Kidney (tissue), 22 donors: ENCODE measurements around the gene TUBB. TPM values are rescaled to one million over a fixed set of nuclear protein-coding genes. Genes with fewer than 3 reads are reported as not detected.

ENCODE experiments used
- DNase-seq, 5 donors: peaks; one replicate each; pipeline ENCODE4 v3.0.0-alpha.2; 2013 to 2020
- FAIRE-seq: peaks from 2 replicates; lab custom pipeline; 2012; peaks lifted over from hg19 to GRCh38; lab: Jason Lieb, UNC
- H3K27ac ChIP-seq, 2 donors: one replicate each; pipeline ENCODE4 v1.7.0; 2013; ENCODE audit warnings: low read depth in 2 of 2, low read length in 2 of 2, inconsistent platforms in 1 of 2
- H3K27me3 ChIP-seq: one replicate; pipeline ENCODE4 v1.7.1; 2013; ENCODE audit warnings: low read length, inconsistent platforms; ENCODE audit not compliant: control insufficient read depth, insufficient read depth
- H3K36me3 ChIP-seq, 3 donors: one replicate each; pipeline versions ENCODE4 v1.7.0 to v1.7.1; 2013; ENCODE audit warnings: low read length in 3 of 3, control low read depth in 1 of 3, inconsistent platforms in 1 of 3; ENCODE audit not compliant: insufficient read depth in 3 of 3, control insufficient read depth in 2 of 3
- H3K4me1 ChIP-seq, 3 donors: one replicate each; pipeline versions ENCODE4 v1.7.0 to v1.7.1; 2013; ENCODE audit warnings: low read length in 3 of 3, inconsistent platforms in 1 of 3, low read depth in 1 of 3; ENCODE audit not compliant: control insufficient read depth in 2 of 3, insufficient read depth in 2 of 3
- H3K4me3 ChIP-seq, 3 donors: one replicate each; pipeline versions ENCODE4 v1.7.0 to v1.8.1; 2013; ENCODE audit warnings: low read length in 3 of 3, control low read depth in 1 of 3, inconsistent platforms in 1 of 3
- H3K9ac ChIP-seq, 3 donors: one replicate each; pipeline versions ENCODE4 v1.7.0 to v1.7.1; 2013; ENCODE audit warnings: low read length in 3 of 3, control low read depth in 1 of 3, inconsistent platforms in 1 of 3
- H3K9me3 ChIP-seq, 3 donors: one replicate each; pipeline versions ENCODE4 v1.7.0 to v1.7.1; 2013; ENCODE audit warnings: low read length in 3 of 3, control low read depth in 1 of 3, inconsistent platforms in 1 of 3; ENCODE audit not compliant: control insufficient read depth in 2 of 3, insufficient read depth in 1 of 3
- intact Hi-C: fragments of 100-400 bp; cut with DNase I; formaldehyde crosslinking; loops from one replicate; pipeline ENCODE4 v1.11.1; 2022
- long read RNA-seq, 10 donors: library from polyadenylated mRNA in 1 of 10; unstranded in 1 of 10; transcript quantifications; one replicate each; pipeline ENCODE4 v2.0.0 and lab custom pipeline, GENCODE V29; 2021 to 2026
- polyA plus RNA-seq: library from polyadenylated mRNA; stranded (reverse); fragments of 350-450 nt; fragmentation: Illumina TruSeq; extraction: RNeasy Lipid Tissue Mini Kit (QIAGEN cat#74804); gene quantifications from one replicate; pipeline ENCODE4 v1.2.3, GENCODE V29; 2014; ENCODE audit warnings: low read depth, low replicate concordance; ENCODE audit not compliant: insufficient read depth
- total RNA-seq: library from RNA; stranded (reverse); fragmentation: NEBNext Ultra II Directional; extraction: Animal tissue kit (Norgen Biotek cat#: 25700); gene quantifications from one replicate; pipeline ENCODE4 v1.2.1, GENCODE V29; 2021
- TF ChIP-seq, protein P1 (sequence below): IDR thresholded peaks from 3 replicates; pipeline ENCODE4 v1.5.1; 2012; ENCODE audit warnings: mild to moderate bottlenecking, moderate library complexity, borderline replicate concordance; ENCODE audit not compliant: insufficient read depth; ENCODE audit errors: extremely low read depth
- donor health status: control.
- donor health status: control.
- donor health status: control.
- donor health status: control.
- donor health status: control.
- donor health status: DM: yes; HTN: yes; CAD: no.
- donor health status: Normal renal cell carcinoma (clear cell type).

TUBB gene
- total RNA-seq (295 TPM), polyA plus RNA-seq (197 TPM)
- long read RNA-seq, donor 1, transcript TUBB-205 (4 exons, 2,670 nt) = major isoform, 473 of 736 reads
- long read RNA-seq, donor 1, partial matches to known transcripts = 260 of 736 reads
- long read RNA-seq, donor 1, other reads (novel, unspliced or antisense) = 0 of 736 reads
- long read RNA-seq, donor 2, transcript TUBB-205 (4 exons, 2,670 nt) = major isoform, 438 of 932 reads
- long read RNA-seq, donor 2, partial matches to known transcripts = 433 of 932 reads
- long read RNA-seq, donor 2, other reads (novel, unspliced or antisense) = 61 of 932 reads
- long read RNA-seq, donor 3, transcript TUBB-205 (4 exons, 2,670 nt) = major isoform, 370 of 511 reads
- long read RNA-seq, donor 3, partial matches to known transcripts = 135 of 511 reads
- long read RNA-seq, donor 3, other reads (novel, unspliced or antisense) = 6 of 511 reads
- long read RNA-seq, donor 4, transcript TUBB-205 (4 exons, 2,670 nt) = major isoform, 387 of 933 reads
- long read RNA-seq, donor 4, partial matches to known transcripts = 462 of 933 reads
- long read RNA-seq, donor 4, other reads (novel, unspliced or antisense) = 83 of 933 reads
- long read RNA-seq, donor 5, transcript TUBB-205 (4 exons, 2,670 nt) = major isoform, 32 of 32 reads
- long read RNA-seq, donor 5, partial matches to known transcripts = 0 of 32 reads
- long read RNA-seq, donor 5, other reads (novel, unspliced or antisense) = 0 of 32 reads
- long read RNA-seq, donor 6, transcript TUBB-205 (4 exons, 2,670 nt) = major isoform, 774 of 854 reads
- long read RNA-seq, donor 6, partial matches to known transcripts = 68 of 854 reads
- long read RNA-seq, donor 6, other reads (novel, unspliced or antisense) = 10 of 854 reads
- long read RNA-seq, donor 7, transcript TUBB-205 (4 exons, 2,670 nt) = major isoform, 316 of 419 reads
- long read RNA-seq, donor 7, partial matches to known transcripts = 103 of 419 reads
- long read RNA-seq, donor 7, other reads (novel, unspliced or antisense) = 0 of 419 reads
- long read RNA-seq, donor 8, transcript TUBB-205 (4 exons, 2,670 nt) = major isoform, 422 of 1,232 reads
- long read RNA-seq, donor 8, partial matches to known transcripts = 805 of 1,232 reads
- long read RNA-seq, donor 8, other reads (novel, unspliced or antisense) = 5 of 1,232 reads
- long read RNA-seq, donor 9, transcript TUBB-205 (4 exons, 2,670 nt) = major isoform, 243 of 387 reads
- long read RNA-seq, donor 9, partial matches to known transcripts = 107 of 387 reads
- long read RNA-seq, donor 9, other reads (novel, unspliced or antisense) = 37 of 387 reads
- long read RNA-seq, donor 10, transcript TUBB-205 (4 exons, 2,670 nt) = major isoform, 390 of 945 reads
- long read RNA-seq, donor 10, partial matches to known transcripts = 555 of 945 reads
- long read RNA-seq, donor 10, other reads (novel, unspliced or antisense) = 0 of 945 reads

DNA sequence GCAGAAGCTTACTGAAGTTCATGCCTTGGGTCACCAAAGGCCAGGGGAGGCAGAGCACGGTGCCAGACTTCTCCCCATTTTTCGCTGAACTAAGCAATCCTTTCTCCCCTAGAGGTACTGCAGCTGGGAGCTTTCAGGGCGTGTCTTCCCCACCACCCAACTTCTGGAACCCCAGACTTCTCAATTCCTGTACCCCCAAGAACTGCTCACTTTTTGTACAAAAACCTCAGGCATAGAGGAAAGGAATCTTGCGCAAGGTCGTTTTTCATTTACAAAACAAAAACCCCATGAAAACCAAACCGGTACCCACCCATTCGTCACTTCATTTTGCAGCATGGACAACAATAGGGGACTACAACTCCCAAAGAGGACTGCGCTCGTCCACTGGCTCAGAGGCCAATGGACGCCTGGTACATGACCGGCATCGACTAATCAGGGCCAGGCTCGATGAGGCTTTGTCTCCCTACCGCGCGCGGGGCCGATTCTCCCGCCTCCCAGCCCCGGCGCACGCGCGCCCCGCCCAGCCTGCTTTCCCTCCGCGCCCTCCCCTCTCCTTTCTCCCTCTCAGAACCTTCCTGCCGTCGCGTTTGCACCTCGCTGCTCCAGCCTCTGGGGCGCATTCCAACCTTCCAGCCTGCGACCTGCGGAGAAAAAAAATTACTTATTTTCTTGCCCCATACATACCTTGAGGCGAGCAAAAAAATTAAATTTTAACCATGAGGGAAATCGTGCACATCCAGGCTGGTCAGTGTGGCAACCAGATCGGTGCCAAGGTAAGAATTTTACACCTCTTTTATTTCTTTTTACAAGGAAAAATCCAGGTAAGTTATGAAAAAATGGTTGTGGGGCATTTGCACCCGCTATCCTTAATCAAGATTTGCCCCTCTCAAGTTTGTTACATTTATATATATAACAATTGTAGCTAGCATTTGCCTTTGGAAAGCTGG, at the start of gene TUBB:
Gene TUBB (plus strand): TSS at position 562 of the 947 bp plus-strand sequence. CDS start 155 bp downstream, at position 717.
- Histone ChIP-seq H3K27me3 (no peaks in the 10 kb centered on the region), H3K36me3 (peaks cover 12 to 25% (median 14%) of the 10 kb centered on the region in 3 donors), H3K27ac (peak within 1 kb of the TSS; percentile 92 to 95), H3K9ac (peak within 1 kb of the TSS; percentile 57 to 99 (median 93)), H3K4me3 (peak within 1 kb of the TSS; percentile 93 to 98 (median 94)), H3K9me3 (no peaks in the 10 kb centered on the region), H3K4me1 (peaks cover 4 to 10% (median 4%) of the 10 kb centered on the region in 3 donors)
- FAIRE-seq (no peak), DNase-seq (peak; percentile 98 to 99 (median 99))
- intact Hi-C loops = loop anchor here (5.0 kb wide), 1 partner anchor 38 kb away; no protein-coding TSS in a partner anchor
- TF ChIP-seq, protein P1, sequence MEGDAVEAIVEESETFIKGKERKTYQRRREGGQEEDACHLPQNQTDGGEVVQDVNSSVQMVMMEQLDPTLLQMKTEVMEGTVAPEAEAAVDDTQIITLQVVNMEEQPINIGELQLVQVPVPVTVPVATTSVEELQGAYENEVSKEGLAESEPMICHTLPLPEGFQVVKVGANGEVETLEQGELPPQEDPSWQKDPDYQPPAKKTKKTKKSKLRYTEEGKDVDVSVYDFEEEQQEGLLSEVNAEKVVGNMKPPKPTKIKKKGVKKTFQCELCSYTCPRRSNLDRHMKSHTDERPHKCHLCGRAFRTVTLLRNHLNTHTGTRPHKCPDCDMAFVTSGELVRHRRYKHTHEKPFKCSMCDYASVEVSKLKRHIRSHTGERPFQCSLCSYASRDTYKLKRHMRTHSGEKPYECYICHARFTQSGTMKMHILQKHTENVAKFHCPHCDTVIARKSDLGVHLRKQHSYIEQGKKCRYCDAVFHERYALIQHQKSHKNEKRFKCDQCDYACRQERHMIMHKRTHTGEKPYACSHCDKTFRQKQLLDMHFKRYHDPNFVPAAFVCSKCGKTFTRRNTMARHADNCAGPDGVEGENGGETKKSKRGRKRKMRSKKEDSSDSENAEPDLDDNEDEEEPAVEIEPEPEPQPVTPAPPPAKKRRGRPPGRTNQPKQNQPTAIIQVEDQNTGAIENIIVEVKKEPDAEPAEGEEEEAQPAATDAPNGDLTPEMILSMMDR = no peak

- Histone ChIP-seq H3K9me3 (no peaks in the 10 kb centered on the region), H3K4me3 (no peak overlapping the region), H3K27ac (no peak overlapping the region), H3K4me1 (peaks cover 0 to 5% (median 0%) of the 10 kb centered on the region in 3 donors), H3K36me3 (peaks cover 3 to 23% (median 14%) of the 10 kb centered on the region in 3 donors), H3K27me3 (no peaks in the 10 kb centered on the region), H3K9ac (no peak overlapping the region)
- peak in 1 of 5 donors; percentile 30 for DNase-seq
- TF ChIP-seq, protein P1 = peak; percentile 2
- intact Hi-C loops = no loop called here
- FAIRE-seq = no peak
These were observed 49.2 kb upstream of the TUBB start for GRCh38 chr6:30670760-30671527.
